Tibial artery (tissue), 4 donors: ENCODE data around the gene SYNPO.

Source experiments
- DNase-seq, 2 donors: peaks; one replicate each; pipeline ENCODE4 v3.0.0-alpha.2; 2019
- H3K27ac ChIP-seq, 2 donors: fragments of 200-600 bp; sonication (generic) in 1 of 2; 1 replicate in 1 of 2; 2 replicates in 1 of 2; pipeline ENCODE4 v1.5.1; 2018 to 2019; ENCODE audit warnings: mild to moderate bottlenecking in 1 of 2
- H3K27me3 ChIP-seq, 2 donors: fragments of 200-600 bp; sonication (generic) in 1 of 2; one replicate each; pipeline versions ENCODE4 v1.5.1 to v1.6.0; 2016 to 2019
- H3K36me3 ChIP-seq, 3 donors: fragments of 200-600 bp; sonication (generic) in 2 of 3; one replicate each; pipeline ENCODE4 v1.5.1; 2016 to 2019; ENCODE audit warnings: mild to moderate bottlenecking in 2 of 3
- H3K4me1 ChIP-seq, 4 donors: fragments of 200-600 bp; sonication (generic) in 2 of 4; 1 replicate in 3 of 4; 2 replicates in 1 of 4; pipeline ENCODE4 v1.5.1; 2016 to 2019
- H3K4me3 ChIP-seq, 2 donors: fragments of 200-600 bp; sonication (generic) in 1 of 2; 1 replicate in 1 of 2; 2 replicates in 1 of 2; pipeline ENCODE4 v1.5.1; 2018 to 2019; ENCODE audit warnings: mild to moderate bottlenecking in 2 of 2
- H3K9me3 ChIP-seq, 3 donors: fragments of 200-600 bp; sonication (generic) in 1 of 3; one replicate each; pipeline ENCODE4 v1.5.1; 2016 to 2019
- intact Hi-C: fragments of 100-400 bp; cut with DNase I; formaldehyde crosslinking; loops from one replicate; pipeline ENCODE4 v1.15.0; 2023; ENCODE audit warnings: low total_unique reads
- TF ChIP-seq, protein P1 (sequence below), 2 experiments: fragments of 200-600 bp in 1 of 2; fragments of 450-650 bp in 1 of 2; IDR thresholded peaks; one replicate each; pipeline ENCODE4 v1.5.1; 2017 to 2019; ENCODE audit warnings: antibody characterized with exemption in 2 of 2, mild to moderate bottlenecking in 1 of 2, moderate library complexity in 1 of 2

Gene SYNPO

DNA sequence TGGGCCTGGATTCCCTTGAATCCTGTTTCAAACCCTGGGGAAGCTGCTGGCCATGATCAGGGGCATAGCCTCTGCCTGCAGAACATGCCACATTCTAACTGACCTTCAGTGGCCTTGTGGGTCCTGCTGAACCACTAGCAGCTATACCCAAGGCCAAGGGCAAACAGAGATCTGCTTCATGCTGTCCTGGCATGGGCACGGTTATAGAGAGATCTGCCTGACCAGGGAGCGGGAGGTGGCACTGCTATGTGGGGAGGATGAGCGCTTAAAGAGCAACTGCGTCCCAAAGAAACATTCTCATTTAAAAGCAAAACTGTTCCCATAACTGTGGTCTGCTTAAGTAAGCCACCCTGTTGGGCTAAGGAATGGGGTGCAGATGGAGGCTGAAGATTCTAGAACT is 36.5 kb upstream of the SYNPO start:
- no peaks in the 10 kb centered on the region for H3K36me3 ChIP-seq
- no peak for DNase-seq
- H3K27me3 ChIP-seq = no peaks in the 10 kb centered on the region
- intact Hi-C loops = no loop called here
- no peak overlapping the region for H3K4me3 ChIP-seq
- H3K9me3 ChIP-seq = no peaks in the 10 kb centered on the region
- H3K27ac ChIP-seq = peak overlapping the region; percentile 86 to 100
- peaks cover 0 to 94% (median 55%) of the 10 kb centered on the region in 4 donors for H3K4me1 ChIP-seq
- TF ChIP-seq, protein P1, sequence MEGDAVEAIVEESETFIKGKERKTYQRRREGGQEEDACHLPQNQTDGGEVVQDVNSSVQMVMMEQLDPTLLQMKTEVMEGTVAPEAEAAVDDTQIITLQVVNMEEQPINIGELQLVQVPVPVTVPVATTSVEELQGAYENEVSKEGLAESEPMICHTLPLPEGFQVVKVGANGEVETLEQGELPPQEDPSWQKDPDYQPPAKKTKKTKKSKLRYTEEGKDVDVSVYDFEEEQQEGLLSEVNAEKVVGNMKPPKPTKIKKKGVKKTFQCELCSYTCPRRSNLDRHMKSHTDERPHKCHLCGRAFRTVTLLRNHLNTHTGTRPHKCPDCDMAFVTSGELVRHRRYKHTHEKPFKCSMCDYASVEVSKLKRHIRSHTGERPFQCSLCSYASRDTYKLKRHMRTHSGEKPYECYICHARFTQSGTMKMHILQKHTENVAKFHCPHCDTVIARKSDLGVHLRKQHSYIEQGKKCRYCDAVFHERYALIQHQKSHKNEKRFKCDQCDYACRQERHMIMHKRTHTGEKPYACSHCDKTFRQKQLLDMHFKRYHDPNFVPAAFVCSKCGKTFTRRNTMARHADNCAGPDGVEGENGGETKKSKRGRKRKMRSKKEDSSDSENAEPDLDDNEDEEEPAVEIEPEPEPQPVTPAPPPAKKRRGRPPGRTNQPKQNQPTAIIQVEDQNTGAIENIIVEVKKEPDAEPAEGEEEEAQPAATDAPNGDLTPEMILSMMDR (IDR thresholded peaks at IDR 0.05) = no peak

DNA sequence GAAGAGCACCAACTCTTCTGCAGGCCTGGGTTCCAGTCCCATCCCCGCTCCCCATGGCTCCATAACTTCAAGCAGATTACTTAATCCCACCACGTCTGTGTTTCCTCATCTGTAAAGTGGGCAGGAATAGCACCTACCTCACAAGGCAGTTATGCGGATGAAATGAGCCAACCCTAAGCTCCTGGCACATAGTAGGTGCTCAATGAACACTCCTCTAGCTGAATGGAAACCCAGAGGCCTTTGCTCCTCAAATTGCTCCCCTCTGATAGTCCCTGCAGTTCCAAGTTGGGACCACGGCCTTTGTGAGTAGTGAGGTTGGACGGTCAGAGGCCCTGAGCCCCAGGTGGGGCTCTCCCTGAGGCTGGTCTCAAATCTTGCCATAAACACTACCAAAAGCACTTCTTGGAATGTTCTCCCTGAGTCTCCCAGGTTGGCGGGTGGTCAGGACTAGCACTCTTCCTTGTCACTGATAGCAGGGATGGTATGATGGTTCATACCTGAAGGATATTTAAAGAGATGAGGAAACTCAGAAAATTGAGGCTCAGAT is 35.5 kb upstream of the SYNPO start:
- DNase-seq = no peak
- Histone ChIP-seq H3K4me3 (no peak overlapping the region), H3K36me3 (no peaks in the 10 kb centered on the region), H3K9me3 (no peaks in the 10 kb centered on the region), H3K27me3 (no peaks in the 10 kb centered on the region), H3K27ac (peak overlapping the region; percentile 86 to 100), H3K4me1 (peaks cover 0 to 94% (median 53%) of the 10 kb centered on the region in 4 donors)
- intact Hi-C loops = no loop called here
- TF ChIP-seq, protein P1 (IDR thresholded peaks at IDR 0.05) = no peak

DNA sequence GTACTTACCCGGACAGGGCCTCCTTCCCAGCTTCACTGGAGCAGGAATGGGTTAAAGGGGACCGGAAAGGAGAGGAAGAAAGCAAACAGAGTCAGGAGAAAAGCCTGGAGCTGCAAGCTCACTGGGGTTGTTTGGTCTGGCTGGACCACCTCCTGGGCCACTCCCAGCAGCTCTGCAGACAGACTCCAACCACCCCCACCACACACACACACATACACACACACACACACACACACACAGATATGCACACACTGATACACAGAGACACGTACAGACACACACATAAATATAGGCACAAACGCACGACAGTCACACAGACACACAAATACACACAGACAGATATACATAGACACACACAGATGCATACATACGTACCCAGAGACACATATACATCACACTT is 34.9 kb upstream of the SYNPO start:
- Histone ChIP-seq H3K27me3 (no peaks in the 10 kb centered on the region), H3K4me3 (no peak overlapping the region), H3K9me3 (no peaks in the 10 kb centered on the region), H3K4me1 (peaks cover 0 to 94% (median 52%) of the 10 kb centered on the region in 4 donors), H3K36me3 (no peaks in the 10 kb centered on the region), H3K27ac (peak overlapping the region; percentile 86 to 100)
- no peak for DNase-seq
- intact Hi-C loops = no loop called here
- TF ChIP-seq, protein P1 (IDR thresholded peaks at IDR 0.05) = no peak

DNA sequence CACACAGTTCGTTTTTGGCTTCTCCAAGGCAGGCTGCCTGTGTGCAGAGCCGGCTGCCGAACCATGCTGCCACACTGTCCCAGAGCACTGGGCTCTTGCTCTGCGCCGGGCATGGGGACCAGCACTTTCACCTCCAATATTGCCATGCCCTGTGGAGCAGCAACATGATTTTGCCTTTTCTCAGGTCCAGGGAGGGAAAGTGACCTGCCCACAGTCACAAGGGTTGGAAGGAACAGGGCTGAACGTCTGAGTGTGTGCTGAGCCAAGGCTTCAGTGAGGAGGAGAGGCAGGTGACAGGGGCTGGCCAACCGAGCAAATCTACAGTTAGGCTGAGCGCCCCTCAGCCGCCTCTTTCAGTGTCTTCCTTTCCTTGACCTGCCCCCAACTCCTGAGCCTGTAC is 34.0 kb upstream of the SYNPO start:
- Histone ChIP-seq H3K9me3 (no peaks in the 10 kb centered on the region), H3K36me3 (no peaks in the 10 kb centered on the region), H3K4me3 (no peak overlapping the region), H3K27ac (peak overlapping the region; percentile 93 to 100), H3K27me3 (no peaks in the 10 kb centered on the region), H3K4me1 (peaks cover 0 to 94% (median 46%) of the 10 kb centered on the region in 4 donors)
- TF ChIP-seq, protein P1 (IDR thresholded peaks at IDR 0.05) = no peak
- no peak for DNase-seq
- intact Hi-C loops = no loop called here

GRCh38 chr5:150607105-150607504 is 33.4 kb upstream of the SYNPO start:
- H3K27ac ChIP-seq = peak overlapping the region; percentile 93 to 100
- H3K36me3 ChIP-seq = no peaks in the 10 kb centered on the region
- TF ChIP-seq, protein P1 (IDR thresholded peaks at IDR 0.05) = no peak
- no peak for DNase-seq
- H3K9me3 ChIP-seq = no peaks in the 10 kb centered on the region
- no peak overlapping the region for H3K4me3 ChIP-seq
- peaks cover 0 to 94% (median 45%) of the 10 kb centered on the region in 4 donors for H3K4me1 ChIP-seq
- H3K27me3 ChIP-seq = no peaks in the 10 kb centered on the region
- intact Hi-C loops = no loop called here

DNA sequence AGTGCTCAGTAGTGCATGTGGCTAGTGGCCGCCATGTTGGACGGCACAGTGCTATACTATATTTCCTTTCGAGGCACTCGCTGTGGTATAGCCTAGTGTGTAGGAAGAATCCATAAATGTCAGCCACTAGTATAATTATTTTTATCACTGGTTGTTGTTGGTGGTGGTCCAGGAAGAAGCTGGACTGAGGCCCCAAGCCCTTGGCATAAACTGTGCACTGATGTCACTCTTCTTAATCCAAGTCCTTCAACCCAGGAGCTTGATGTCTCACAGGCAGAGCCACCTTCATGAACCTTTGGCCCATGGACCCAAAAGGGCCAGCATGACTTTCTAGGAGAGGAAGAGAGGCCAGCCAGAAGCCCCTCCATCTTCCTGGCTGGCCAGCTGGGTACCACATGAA is 32.5 kb upstream of the SYNPO start:
- intact Hi-C loops = no loop called here
- Histone ChIP-seq H3K4me1 (peaks cover 0 to 97% (median 49%) of the 10 kb centered on the region in 4 donors), H3K27ac (peak overlapping the region; percentile 93 to 100), H3K9me3 (no peaks in the 10 kb centered on the region), H3K36me3 (no peaks in the 10 kb centered on the region), H3K4me3 (no peak overlapping the region), H3K27me3 (no peaks in the 10 kb centered on the region)
- no peak for DNase-seq
- TF ChIP-seq, protein P1 (IDR thresholded peaks at IDR 0.05) = no peak
